HFF-Myc (cell line): ENCODE results near the gene NR0B1.
A peak's percentile ranks its signal among the peaks of the same experiment; 100 is the strongest.

Experiments
- DNase-seq: peaks from one replicate; pipeline ENCODE4 v3.0.0-alpha.2; 2011; ENCODE audit warnings: low read depth; ENCODE audit errors: extremely low read depth
- H3K4me3 ChIP-seq: replicated peaks from 2 replicates; pipeline ENCODE4 v1.5.1; 2011; ENCODE audit warnings: low read depth, mild to moderate bottlenecking, control low read depth, low read length
- CTCF ChIP-seq: IDR thresholded peaks from 2 replicates; pipeline ENCODE4 v1.5.1; 2012; ENCODE audit warnings: mild to moderate bottlenecking, low read depth, low read length, control low read depth; ENCODE audit errors: missing control alignments

Gene NR0B1

DNA sequence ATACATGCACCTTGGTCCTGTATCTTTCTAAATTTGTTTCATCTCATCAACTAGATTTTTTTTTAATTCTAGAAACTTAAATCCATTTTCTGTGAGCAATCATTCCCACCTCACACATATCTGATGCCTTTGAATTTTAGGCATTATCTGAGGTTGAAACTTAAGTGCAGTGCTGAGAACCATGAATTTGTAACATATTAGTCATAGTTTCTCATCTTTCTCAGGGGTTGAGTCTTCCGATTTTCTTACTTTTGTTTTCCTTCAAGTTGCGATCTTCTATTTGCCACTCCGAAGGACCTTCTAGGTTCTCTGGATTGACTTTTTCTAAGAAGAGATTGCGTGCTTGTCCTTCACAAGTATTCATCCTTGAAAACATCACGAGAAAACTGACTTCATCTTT is 3.7 kb upstream of the NR0B1 start:
- no peak overlapping the region for H3K4me3 ChIP-seq
- no peak for TF ChIP-seq CTCF
- DNase-seq, result no peak

DNA sequence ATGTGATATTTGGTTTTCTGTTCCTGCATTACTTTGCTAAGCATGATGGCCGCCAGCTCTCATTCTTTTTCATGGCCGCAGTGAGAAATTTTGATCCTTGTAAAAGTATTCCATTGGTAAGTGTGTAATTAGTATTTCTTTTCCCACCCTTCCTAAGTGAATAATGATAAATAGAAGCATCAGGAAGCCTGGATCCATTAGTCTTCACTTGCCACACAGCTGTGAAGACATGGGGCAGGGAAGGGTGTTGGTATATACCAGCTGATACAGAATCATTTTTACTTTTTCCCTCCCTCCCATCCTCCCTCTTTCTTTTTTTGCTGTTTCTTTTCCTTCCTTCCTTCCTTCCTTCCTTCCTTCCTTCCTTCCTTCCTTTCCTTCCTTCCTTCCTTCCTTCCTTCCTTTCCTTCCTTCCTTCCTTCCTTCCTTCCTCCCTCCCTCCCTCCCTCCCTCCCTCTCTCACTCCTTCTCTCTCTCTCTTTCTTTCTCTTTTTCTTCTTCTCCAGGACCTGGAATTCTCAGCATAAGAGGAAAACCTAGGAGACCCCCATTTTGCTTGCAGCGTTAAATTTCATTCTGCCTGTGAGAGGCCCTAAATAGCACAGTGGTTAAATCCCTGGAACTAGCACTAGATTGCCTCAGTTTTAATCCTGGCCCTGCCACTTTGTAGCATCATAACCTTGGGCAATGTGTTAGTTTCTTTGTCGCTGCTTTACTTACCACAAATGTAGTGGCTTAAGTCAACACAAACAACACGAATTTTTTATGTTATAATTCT is 1.4 kb upstream of the NR0B1 start:
- TF ChIP-seq CTCF, result no peak
- DNase-seq, result no peak

DNA sequence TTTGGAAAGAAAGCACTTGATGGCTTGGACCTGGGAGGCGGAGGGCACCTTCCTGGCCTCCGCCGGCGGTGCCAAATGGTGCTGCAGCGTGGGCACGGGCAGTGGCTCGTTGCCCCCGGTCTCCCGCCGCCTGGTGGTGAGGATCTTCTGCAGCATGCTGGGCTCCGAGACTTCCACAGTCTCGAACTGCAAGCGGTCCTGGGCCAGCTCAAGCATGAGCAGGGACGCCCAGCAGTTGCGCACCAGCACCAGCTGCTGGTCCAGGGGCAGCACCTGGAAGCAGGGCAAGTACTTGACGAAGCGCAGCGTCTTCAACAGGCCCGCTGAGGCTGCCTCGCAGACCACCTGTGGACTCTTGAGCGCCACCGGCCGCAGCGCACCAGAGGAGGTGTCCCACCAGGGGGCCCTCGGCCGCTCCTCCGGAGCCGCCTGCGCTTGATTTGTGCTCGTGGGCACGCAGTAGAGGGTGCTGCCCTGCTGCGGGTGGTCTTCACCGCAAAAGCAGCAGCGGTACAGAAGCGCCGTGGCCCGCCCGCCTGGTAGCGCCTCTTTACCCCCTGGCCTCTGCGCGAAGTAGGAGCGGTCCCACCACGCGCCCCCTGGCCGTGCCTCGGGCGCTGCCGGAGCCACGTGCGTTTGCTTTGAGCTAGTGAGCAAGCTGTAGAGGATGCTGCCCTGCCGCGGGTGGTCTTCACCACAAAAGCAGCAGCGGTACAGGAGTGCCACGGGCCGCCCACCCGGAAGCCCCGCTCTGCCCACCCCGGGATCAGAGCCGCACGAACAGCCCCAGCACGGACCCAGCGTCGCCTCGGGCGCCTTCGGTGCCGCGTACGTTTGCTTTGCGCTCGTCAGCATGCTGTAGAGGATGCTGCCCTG is 689 bp downstream of the NR0B1 start:
- no peak for DNase-seq
- TF ChIP-seq CTCF, result peak; percentile 33
- peak overlapping the region; percentile 44 for H3K4me3 ChIP-seq

More for the DNA sequence above, 1.4 kb upstream of the NR0B1 start:
- no peak overlapping the region for H3K4me3 ChIP-seq

GRCh38 chrX:30307466-30307865 is 1.7 kb downstream of the NR0B1 start:
- H3K4me3 ChIP-seq, result peak overlapping the region; percentile 44
- no peak for TF ChIP-seq CTCF
- no peak for DNase-seq

DNA sequence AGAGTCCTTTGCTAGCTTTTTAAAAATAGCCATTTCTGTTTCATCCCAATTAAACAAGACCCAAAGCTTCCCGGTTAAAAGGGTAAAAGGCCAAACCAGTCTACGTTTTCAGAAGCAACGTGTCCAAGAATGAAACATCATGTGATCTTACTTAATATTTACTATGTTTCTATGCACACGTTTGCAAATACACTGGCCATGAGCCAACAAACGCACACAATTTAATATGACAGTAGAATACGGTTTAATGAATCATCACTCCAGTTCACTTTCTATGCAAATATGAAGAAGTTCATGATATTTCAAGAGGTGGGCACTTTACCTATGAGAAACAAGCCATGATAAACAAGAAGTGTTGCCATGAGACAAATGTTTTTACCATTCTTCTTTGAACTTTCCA is 4.3 kb downstream of the NR0B1 start:
- TF ChIP-seq CTCF, result no peak
- no peak for DNase-seq
- H3K4me3 ChIP-seq, result no peak overlapping the region

DNA sequence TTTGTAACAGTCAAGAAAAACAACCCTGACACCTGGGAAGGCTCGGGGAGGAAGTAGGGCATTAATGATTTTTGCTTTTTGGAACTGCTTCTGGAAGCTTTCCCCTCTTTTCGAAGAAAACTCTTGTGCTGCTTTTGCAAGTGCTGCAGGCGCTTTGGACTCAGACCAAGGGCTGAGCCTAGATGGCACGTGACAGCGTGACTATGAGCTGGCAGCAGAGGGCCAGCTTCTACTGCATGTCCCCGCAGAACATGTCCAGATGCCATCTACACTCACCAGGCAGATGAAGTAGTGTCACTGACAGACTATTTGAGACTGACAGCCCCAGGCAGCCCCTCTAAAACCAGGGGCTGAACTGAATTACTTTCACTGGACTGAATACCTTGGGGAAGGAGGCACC is 6.2 kb downstream of the NR0B1 start:
- no peak for TF ChIP-seq CTCF
- no peak overlapping the region for H3K4me3 ChIP-seq
- DNase-seq, result no peak
